ENCODE data around the gene FAM24B. TPM values are rescaled to one million over a fixed set of nuclear protein-coding genes. Genes with fewer than 3 reads are reported as not detected.
"Not testable (repeated sequence)": the region's sequence is repeated elsewhere in the genome, so short reads cannot be mapped to it uniquely, and the experiment has no call there.

The FAM24B gene
- total and polyA plus RNA-seq, 2 experiments from 2014 or later = 6.5 to 14.5 TPM

- H3K79me2 ChIP-seq (replicated peaks; ENCODE audit: insufficient read depth) = peaks cover 71% of the 10 kb centered on the region
- TF ChIP-seq CREB1 (CRISPR knock-in tag; IDR thresholded peaks at IDR 0.05; ENCODE audit: low read depth) (no peak), ZNF114 (CRISPR knock-in tag; IDR thresholded peaks at IDR 0.05) (no peak), ZNF331 (CRISPR knock-in tag; IDR thresholded peaks at IDR 0.05; ENCODE audit: low read depth) (no peak), JUNB (IDR thresholded peaks at IDR 0.05; ENCODE audit: unreplicated experiment) (no peak), ETS1 (IDR thresholded peaks at IDR 0.05) (no peak), POLR2AphosphoS5 (IDR thresholded peaks at IDR 0.05; ENCODE audit: low read depth) (no peak), CTCF (conservative IDR thresholded peaks at IDR 0.05; ENCODE audit: low read depth in 2 of 2) (no peak), EZH2 (IDR thresholded peaks at IDR 0.05; ENCODE audit: low read depth, unreplicated experiment) (no peak), STAT1 (IDR thresholded peaks at IDR 0.05; ENCODE audit: unreplicated experiment) (no peak)
- ATAC-seq = no peak
Measured at GRCh38 chr10:122859527-122859926, 19.9 kb downstream of the FAM24B start.

GRCh38 chr10:122858042-122858441, 21.3 kb downstream of the FAM24B start:
- peaks cover 12% of the 10 kb centered on the region; the same call in 2 of the 3 replicates for H3K36me3 Mint-ChIP-seq (ENCODE audit: low read depth)

More at GRCh38 chr10:122859527-122859926, 19.9 kb downstream of the FAM24B start:
- H3K4me1 ChIP-seq (ENCODE audit: insufficient read depth) = peaks cover 3% of the 10 kb centered on the region; the same call in 1 of the 2 replicates
- no peaks in the 10 kb centered on the region for H3K27me3 Mint-ChIP-seq (ENCODE audit: insufficient read depth, low read depth, poor library complexity)
- H3K36me3 ChIP-seq (ENCODE audit: insufficient read depth) = no peaks in the 10 kb centered on the region; the same call in 1 of the 2 replicates
- no peak overlapping the region for H3K27ac ChIP-seq (ENCODE audit: low read depth)
- H3K27ac Mint-ChIP-seq = no peak overlapping the region
- no peaks in the 10 kb centered on the region for H3K9me3 Mint-ChIP-seq
- no peak overlapping the region for H3K4me2 ChIP-seq
- no peaks in the 10 kb centered on the region for H3F3A ChIP-seq (replicated peaks; ENCODE audit: low read depth)
- H3K9me2 ChIP-seq (ENCODE audit: insufficient read depth) = no peaks in the 10 kb centered on the region
- DNase-seq (ENCODE audit: low spot score) = no peak
- H2AFZ ChIP-seq = no peak overlapping the region
- no peak overlapping the region for H3K4me3 Mint-ChIP-seq
- peaks cover 17% of the 10 kb centered on the region; the same call in 2 of the 3 replicates for H3K4me1 Mint-ChIP-seq
- H4K20me1 ChIP-seq (replicated peaks; ENCODE audit: insufficient read depth) = peaks cover 18% of the 10 kb centered on the region
- no peaks in the 10 kb centered on the region for H3K27me3 ChIP-seq (ENCODE audit: insufficient read depth)
- no peak overlapping the region for H3K4me3 ChIP-seq
- H3K36me3 Mint-ChIP-seq (ENCODE audit: low read depth) = peaks cover 5% of the 10 kb centered on the region; the same call in 1 of the 3 replicates

More at GRCh38 chr10:122858042-122858441, 21.3 kb downstream of the FAM24B start:
- H3K27me3 Mint-ChIP-seq (ENCODE audit: insufficient read depth, low read depth, poor library complexity); H3F3A ChIP-seq (replicated peaks; ENCODE audit: low read depth); H3K27me3 ChIP-seq (ENCODE audit: insufficient read depth); DNase-seq (ENCODE audit: low spot score); H3K36me3 ChIP-seq (ENCODE audit: insufficient read depth); H3K9me2 ChIP-seq (ENCODE audit: insufficient read depth); H3K4me3 ChIP-seq; ATAC-seq; H2AFZ ChIP-seq; H3K4me2 ChIP-seq; H3K9me3 Mint-ChIP-seq; H3K27ac Mint-ChIP-seq; H3K4me1 ChIP-seq (ENCODE audit: insufficient read depth); H3K4me3 Mint-ChIP-seq; H3K27ac ChIP-seq (ENCODE audit: low read depth): not testable (repeated sequence)
- peaks cover 22% of the 10 kb centered on the region for H4K20me1 ChIP-seq (replicated peaks; ENCODE audit: insufficient read depth)
- peaks cover 56% of the 10 kb centered on the region for H3K79me2 ChIP-seq (replicated peaks; ENCODE audit: insufficient read depth)
- H3K4me1 Mint-ChIP-seq = peaks cover 21% of the 10 kb centered on the region; the same call in 2 of the 3 replicates

Data from GM23338 (cell line).